OCI-LY3 (cell line): Measurements from ENCODE around the gene WDFY4.

ENCODE experiments used
- EZH2phosphoT487 ChIP-seq: fragments of 200-600 bp; shearing (Covaris generic); IDR thresholded peaks from 2 replicates; pipeline ENCODE4 v1.6.1; 2018; ENCODE audit warnings: antibody characterized with exemption, mixed run types, low read depth
- TF ChIP-seq, protein P1 (sequence below): fragments of 200-600, 300-600 bp; sonication (generic); IDR thresholded peaks from 2 replicates; pipeline ENCODE4 v1.5.1; 2014; ENCODE audit warnings: antibody characterized with exemption, low read length, low read depth

DNA sequence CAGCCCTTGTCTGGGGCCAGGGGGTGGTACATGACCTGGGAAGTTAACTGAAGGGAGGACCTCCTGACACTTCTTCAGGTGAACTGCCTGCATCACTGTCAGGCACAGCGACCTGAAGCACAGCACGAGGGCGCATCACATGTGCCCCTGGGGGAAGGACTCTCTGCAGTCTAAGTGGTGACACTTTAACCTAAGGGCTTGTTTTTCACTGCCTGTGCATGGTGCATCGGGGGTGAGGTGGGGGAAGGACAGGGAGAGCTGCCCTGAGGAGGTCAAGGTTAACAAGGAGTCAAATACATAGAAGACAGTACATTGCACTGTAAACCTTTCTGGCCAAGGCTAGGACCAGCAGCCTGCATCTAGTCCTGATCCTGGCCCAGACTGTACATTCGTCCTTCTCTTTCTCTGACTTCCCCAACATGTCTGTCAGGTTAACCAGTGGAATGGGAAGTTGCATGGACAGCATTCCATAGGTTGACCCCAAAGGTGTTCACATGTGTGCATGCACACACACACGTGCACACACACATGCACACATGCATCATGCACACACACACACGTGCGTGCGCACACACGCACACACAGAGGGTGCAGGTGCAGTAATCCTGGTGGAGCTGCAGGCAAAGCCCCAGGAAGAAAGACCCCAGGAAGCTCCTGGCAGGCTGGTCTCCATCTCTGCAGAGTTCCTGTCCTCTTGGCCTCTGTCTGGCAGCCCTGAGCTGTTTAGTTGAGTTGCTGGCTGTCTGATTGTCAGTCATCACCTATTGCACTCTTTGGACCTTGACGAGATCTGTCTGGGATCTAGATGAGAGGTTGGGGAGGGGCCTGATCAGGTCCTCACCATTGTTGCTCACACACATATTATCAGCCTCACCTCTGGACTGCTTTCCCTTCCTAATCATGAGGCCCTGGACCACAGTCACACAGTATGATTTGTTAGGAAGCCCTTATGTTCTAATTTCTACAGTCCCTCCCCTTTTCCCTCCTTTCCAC, 37.8 kb downstream of the WDFY4 start:
- TF ChIP-seq, protein P1, sequence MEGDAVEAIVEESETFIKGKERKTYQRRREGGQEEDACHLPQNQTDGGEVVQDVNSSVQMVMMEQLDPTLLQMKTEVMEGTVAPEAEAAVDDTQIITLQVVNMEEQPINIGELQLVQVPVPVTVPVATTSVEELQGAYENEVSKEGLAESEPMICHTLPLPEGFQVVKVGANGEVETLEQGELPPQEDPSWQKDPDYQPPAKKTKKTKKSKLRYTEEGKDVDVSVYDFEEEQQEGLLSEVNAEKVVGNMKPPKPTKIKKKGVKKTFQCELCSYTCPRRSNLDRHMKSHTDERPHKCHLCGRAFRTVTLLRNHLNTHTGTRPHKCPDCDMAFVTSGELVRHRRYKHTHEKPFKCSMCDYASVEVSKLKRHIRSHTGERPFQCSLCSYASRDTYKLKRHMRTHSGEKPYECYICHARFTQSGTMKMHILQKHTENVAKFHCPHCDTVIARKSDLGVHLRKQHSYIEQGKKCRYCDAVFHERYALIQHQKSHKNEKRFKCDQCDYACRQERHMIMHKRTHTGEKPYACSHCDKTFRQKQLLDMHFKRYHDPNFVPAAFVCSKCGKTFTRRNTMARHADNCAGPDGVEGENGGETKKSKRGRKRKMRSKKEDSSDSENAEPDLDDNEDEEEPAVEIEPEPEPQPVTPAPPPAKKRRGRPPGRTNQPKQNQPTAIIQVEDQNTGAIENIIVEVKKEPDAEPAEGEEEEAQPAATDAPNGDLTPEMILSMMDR, result no peak
- no peak for TF ChIP-seq EZH2phosphoT487
